WI38 (cell line): ENCODE measurements around the gene NXPE3.

ENCODE experiments used
- H3K4me3 ChIP-seq: 2 replicates; pipeline ENCODE4 v1.5.1; 2011; ENCODE audit warnings: low read depth, mild to moderate bottlenecking, control low read depth, low read length
- CTCF ChIP-seq: IDR thresholded peaks from 2 replicates; pipeline ENCODE4 v1.5.1; 2012; ENCODE audit warnings: low read depth, mild to moderate bottlenecking, control low read depth, low read length

NXPE3 gene

GRCh38 chr3:101865751-101866509 lies 86.9 kb downstream of the NXPE3 start:
- TF ChIP-seq CTCF: no peak
- H3K4me3 ChIP-seq: no peak overlapping the region

- TF ChIP-seq CTCF: no peak
- no peak overlapping the region for H3K4me3 ChIP-seq
These were observed 88.5 kb downstream of the NXPE3 start for GRCh38 chr3:101867511-101867910.

- TF ChIP-seq CTCF: no peak
- H3K4me3 ChIP-seq: no peak overlapping the region
These were observed 89.0 kb downstream of the NXPE3 start for GRCh38 chr3:101867996-101868395.

GRCh38 chr3:101868534-101869464 lies 89.8 kb downstream of the NXPE3 start:
- H3K4me3 ChIP-seq: no peak overlapping the region
- no peak for TF ChIP-seq CTCF

- H3K4me3 ChIP-seq: no peak overlapping the region
- TF ChIP-seq CTCF: no peak
These were observed 91.1 kb downstream of the NXPE3 start for GRCh38 chr3:101870138-101870537.

GRCh38 chr3:101873619-101874018 lies 94.6 kb downstream of the NXPE3 start:
- TF ChIP-seq CTCF: no peak
- no peak overlapping the region for H3K4me3 ChIP-seq

GRCh38 chr3:101876142-101876541 lies 97.1 kb downstream of the NXPE3 start:
- no peak for TF ChIP-seq CTCF
- H3K4me3 ChIP-seq: no peak overlapping the region
